ENCODE data around the gene SH3BGRL.

Gene SH3BGRL

GRCh38 chrX:81255876-81256275, 54.0 kb downstream of the SH3BGRL start:
- DNase-seq (ENCODE audit: low read depth) = no peak
- H3K4me3 ChIP-seq (ENCODE audit: low read length) = no peak overlapping the region
- no peak for TF ChIP-seq CTCF (conservative IDR thresholded peaks at IDR 0.05; ENCODE audit: low read depth, low read length)

- no peak overlapping the region for H3K4me3 ChIP-seq (ENCODE audit: low read length)
- DNase-seq (ENCODE audit: low read depth) = no peak
- TF ChIP-seq CTCF (conservative IDR thresholded peaks at IDR 0.05; ENCODE audit: low read depth, low read length) = no peak
Observed at GRCh38 chrX:81257817-81258216, 55.9 kb downstream of the SH3BGRL start.

DNA sequence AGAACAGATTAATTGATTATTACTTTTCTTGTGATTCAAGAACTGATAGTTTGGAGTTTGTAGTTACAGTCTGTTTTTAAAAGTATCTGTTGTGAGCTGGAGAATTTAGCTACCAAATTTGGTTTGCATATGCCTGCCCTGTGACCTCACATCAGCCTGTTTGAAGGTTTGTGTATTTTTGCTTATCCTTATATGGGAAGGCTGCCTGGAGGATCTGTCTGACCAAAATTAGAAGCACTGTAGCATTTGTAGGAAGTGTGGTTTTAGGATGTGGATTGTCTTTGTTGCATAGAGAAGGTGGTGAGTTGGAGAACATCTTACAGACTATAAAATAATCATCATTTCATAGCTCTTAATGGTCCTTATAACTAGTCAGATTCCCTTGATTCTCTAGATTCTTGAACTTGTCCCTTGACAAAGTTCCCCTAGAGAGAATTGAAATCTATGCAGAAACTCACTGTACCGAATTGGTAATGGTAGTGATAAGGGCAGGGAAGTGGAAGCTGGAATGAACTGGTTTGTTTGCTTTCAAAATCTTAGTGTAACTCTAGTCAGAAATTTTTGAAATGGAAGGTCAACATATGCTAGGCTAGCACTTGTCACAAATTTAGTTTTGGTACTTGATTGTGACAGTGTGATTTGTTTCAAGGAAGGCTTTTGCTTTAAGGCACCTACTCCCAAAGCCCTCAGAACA, 57.3 kb downstream of the SH3BGRL start:
- DNase-seq (ENCODE audit: low read depth) = no peak
- TF ChIP-seq CTCF (conservative IDR thresholded peaks at IDR 0.05; ENCODE audit: low read depth, low read length) = no peak
- no peak overlapping the region for H3K4me3 ChIP-seq (ENCODE audit: low read length)

DNA sequence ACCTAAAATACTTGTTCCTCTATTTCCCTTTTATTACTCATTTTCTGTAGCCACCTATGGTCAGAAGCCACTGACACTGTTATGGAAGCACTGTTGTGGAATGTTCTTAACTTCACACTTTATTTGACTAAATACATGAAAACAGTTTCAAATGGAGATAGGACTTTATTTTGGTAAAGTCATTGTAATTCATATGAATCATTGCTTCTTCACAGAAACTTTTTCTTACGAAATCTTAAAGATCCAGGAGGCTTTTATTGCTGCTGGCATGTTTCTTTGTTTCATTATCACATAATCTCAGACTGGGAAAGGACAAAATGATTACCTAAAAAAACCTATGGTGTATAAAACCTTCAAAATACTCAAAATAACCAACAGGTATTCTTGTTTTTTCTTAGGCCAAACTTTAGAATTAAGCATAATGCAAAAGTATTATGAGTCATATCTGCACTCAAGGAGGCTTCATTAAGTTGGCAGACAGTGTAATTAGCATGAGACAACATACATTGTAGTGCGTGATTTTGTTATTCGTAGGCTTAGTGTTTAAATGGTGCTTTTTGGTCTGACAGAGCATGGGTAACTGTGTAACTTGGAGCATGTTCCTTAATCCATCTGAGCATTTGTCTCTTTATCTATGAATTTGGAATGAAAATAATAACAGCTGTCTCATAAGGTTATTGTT, 58.0 kb downstream of the SH3BGRL start:
- TF ChIP-seq CTCF (conservative IDR thresholded peaks at IDR 0.05; ENCODE audit: low read depth, low read length) = no peak
- H3K4me3 ChIP-seq (ENCODE audit: low read length) = no peak overlapping the region
- peak; percentile 26 for DNase-seq (ENCODE audit: low read depth)

- no peak overlapping the region for H3K4me3 ChIP-seq (ENCODE audit: low read length)
- TF ChIP-seq CTCF (conservative IDR thresholded peaks at IDR 0.05; ENCODE audit: low read depth, low read length) = no peak
Observed at GRCh38 chrX:81261576-81261975, 59.7 kb downstream of the SH3BGRL start.

GRCh38 chrX:81263059-81263458, 61.2 kb downstream of the SH3BGRL start:
- TF ChIP-seq CTCF (conservative IDR thresholded peaks at IDR 0.05; ENCODE audit: low read depth, low read length) = no peak
- DNase-seq (ENCODE audit: low read depth) = no peak
- no peak overlapping the region for H3K4me3 ChIP-seq (ENCODE audit: low read length)

More at GRCh38 chrX:81261576-81261975, 59.7 kb downstream of the SH3BGRL start:
- DNase-seq (ENCODE audit: low read depth) = peak; percentile 46

- H3K4me3 ChIP-seq (ENCODE audit: low read length) = no peak overlapping the region
- DNase-seq (ENCODE audit: low read depth) = no peak
- no peak for TF ChIP-seq CTCF (conservative IDR thresholded peaks at IDR 0.05; ENCODE audit: low read depth, low read length)
Observed at GRCh38 chrX:81278616-81279015, 76.7 kb downstream of the SH3BGRL start.

Data from retinal pigment epithelial cell (primary cell).